ENCODE data around the gene KDM1B.
A peak's percentile ranks its signal among the peaks of the same experiment; 100 is the strongest.

The KDM1B gene

DNA sequence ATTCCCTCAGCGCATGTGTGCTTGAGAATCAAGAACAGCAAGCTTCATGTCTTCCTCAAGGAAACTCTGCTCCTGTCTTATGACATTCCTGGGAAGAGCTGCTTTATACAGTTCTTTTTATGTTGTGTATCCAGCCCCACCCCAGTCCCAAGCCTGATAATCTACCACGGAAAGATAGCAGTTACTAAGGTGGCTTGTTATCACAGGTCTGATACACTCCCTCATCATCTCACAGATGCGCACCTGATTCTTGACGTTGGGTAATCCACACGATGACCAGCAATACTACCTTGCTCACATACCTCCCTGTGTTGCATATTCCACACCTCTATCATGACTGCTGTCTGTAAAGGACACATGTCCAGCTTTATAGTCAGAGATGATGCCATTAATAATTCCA lies 36.0 kb upstream of the KDM1B start:
- H3K4me3 ChIP-seq (ENCODE audit: low read depth, low read length) = no peak overlapping the region
- TF ChIP-seq, protein P1, sequence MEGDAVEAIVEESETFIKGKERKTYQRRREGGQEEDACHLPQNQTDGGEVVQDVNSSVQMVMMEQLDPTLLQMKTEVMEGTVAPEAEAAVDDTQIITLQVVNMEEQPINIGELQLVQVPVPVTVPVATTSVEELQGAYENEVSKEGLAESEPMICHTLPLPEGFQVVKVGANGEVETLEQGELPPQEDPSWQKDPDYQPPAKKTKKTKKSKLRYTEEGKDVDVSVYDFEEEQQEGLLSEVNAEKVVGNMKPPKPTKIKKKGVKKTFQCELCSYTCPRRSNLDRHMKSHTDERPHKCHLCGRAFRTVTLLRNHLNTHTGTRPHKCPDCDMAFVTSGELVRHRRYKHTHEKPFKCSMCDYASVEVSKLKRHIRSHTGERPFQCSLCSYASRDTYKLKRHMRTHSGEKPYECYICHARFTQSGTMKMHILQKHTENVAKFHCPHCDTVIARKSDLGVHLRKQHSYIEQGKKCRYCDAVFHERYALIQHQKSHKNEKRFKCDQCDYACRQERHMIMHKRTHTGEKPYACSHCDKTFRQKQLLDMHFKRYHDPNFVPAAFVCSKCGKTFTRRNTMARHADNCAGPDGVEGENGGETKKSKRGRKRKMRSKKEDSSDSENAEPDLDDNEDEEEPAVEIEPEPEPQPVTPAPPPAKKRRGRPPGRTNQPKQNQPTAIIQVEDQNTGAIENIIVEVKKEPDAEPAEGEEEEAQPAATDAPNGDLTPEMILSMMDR (IDR thresholded peaks at IDR 0.05; ENCODE audit: control insufficient read depth, extremely low read depth, insufficient read depth) = no peak
- no peak for DNase-seq (ENCODE audit: low read depth)

DNA sequence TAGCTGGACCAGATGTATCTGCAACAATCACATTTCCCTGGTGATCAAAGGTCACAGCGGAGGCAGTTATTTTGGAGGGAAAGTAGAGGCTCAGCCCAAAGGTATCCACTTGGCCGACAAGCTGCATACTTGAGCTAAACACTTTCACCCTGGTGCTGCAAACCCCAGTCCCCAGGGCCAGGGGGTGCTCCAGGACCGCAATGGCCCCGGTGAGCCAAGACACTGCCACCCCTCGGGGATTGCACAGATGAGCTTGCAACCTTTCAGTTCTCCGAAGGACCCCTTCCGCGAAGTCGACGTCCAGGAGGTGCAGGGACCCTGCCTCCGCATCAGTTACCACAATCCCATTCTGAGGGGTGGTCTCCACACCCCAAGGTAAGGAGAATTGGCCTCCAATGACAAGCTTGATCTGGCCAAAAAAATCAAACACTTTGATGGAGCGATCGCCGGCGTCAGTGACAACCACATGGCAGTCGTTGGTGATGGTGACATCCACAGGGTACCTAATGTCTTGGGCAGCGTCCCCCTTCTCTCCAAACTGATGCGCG lies 33.6 kb upstream of the KDM1B start:
- TF ChIP-seq, protein P1 (IDR thresholded peaks at IDR 0.05; ENCODE audit: control insufficient read depth, extremely low read depth, insufficient read depth) = no peak
- no peak overlapping the region for H3K4me3 ChIP-seq (ENCODE audit: low read depth, low read length)
- no peak for DNase-seq (ENCODE audit: low read depth)

DNA sequence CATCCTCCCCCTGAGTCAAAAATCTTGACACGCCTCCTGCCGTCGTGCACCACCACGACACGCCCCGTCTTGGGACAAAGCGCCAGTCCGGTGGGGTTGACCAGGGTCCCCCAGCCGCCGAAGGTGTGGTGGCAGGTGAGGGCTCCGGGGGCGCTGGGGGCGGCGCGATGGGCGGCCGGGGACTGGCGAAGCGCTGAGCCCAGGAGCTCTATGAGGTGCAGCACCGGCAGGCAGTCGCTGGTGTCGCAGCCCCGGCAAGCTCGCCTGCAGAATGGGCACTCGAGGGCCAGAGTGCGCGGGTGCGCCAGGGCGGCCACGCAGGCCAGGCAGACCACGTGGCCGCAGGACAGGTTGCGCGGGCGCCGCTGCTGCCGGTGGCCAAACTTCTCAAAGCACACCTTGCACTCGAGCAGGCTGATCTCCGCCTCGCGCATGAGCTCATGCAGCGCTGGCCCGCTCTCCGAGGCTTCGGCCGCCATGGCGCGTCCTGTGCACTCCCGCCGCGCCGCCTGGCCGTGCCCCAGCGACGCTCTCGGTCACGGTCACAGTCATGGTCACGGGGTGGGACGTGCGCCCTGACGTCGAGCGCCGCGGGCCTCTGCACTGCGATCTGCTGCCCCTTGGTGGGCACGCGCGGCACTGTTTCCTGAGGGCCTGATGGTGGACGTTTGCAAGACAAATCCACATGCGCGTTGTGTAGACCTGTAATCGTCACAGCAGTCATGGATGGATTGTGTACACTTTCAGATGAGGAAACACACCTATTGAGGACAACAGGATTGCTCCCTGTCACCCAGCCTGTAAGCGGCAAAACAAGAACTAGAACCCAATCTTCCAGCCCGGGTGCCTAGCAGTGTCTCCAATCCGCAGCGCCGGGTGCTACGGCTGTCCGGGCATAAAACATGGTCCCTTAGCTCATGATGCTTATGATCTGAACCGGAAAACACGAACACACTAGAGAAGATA lies 32.8 kb upstream of the KDM1B start, which contains the start of gene NHLRC1:
Gene NHLRC1, minus strand, starts transcription at position 550 of the 966 bp plus-strand sequence. Its CDS starts 71 bp downstream, at position 479.
- H3K4me3 ChIP-seq (ENCODE audit: low read depth, low read length) = no peak within 1 kb of the TSS
- peak; percentile 27 for DNase-seq (ENCODE audit: low read depth)

DNA sequence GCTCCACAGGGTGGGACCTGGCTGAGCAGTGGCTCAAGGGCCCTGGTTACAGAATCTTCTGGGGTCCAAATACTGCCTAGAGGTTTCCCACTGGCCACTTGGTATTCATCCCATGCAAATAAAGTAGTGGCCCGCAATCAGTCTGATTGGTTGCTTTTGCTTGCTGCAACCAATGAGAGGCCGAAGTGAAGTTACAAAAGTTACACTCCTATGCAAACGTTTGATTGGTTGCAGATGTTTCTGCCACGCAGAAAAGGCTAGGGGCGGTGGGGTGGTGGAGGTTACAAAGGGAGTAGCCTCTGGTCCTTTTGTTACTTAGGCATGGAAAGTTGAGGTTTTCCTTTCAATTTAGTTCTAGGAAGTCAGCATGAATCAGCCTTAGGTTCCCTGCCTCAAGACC lies 29.1 kb upstream of the KDM1B start:
- TF ChIP-seq, protein P1 (IDR thresholded peaks at IDR 0.05; ENCODE audit: control insufficient read depth, extremely low read depth, insufficient read depth) = no peak
- DNase-seq (ENCODE audit: low read depth) = no peak
- no peak overlapping the region for H3K4me3 ChIP-seq (ENCODE audit: low read depth, low read length)

More for the DNA sequence above, 32.8 kb upstream of the KDM1B start, which contains the start of gene NHLRC1:
- TF ChIP-seq, protein P1 (IDR thresholded peaks at IDR 0.05; ENCODE audit: control insufficient read depth, extremely low read depth, insufficient read depth) = peak; percentile 68

DNA sequence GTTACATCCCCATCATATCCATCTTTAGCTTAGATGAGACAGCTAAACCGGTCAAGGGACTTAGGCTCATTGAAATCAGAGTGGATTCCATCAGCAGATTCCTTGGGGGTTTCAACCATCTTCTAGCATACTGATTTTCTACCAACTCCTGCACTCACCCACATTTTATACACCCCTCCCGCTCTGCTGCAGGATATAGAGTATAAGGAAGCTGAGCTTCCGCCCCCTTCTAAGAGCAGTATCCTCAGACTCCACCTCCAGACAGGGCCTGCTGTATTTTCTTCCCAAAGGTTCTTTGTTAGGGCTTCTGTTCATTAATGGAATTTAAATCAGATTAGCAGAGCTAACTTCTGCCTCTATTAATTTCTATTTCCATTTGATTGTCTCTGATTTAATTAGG lies 22.9 kb upstream of the KDM1B start:
- TF ChIP-seq, protein P1 (IDR thresholded peaks at IDR 0.05; ENCODE audit: control insufficient read depth, extremely low read depth, insufficient read depth) = no peak
- no peak overlapping the region for H3K4me3 ChIP-seq (ENCODE audit: low read depth, low read length)
- DNase-seq (ENCODE audit: low read depth) = no peak

DNA sequence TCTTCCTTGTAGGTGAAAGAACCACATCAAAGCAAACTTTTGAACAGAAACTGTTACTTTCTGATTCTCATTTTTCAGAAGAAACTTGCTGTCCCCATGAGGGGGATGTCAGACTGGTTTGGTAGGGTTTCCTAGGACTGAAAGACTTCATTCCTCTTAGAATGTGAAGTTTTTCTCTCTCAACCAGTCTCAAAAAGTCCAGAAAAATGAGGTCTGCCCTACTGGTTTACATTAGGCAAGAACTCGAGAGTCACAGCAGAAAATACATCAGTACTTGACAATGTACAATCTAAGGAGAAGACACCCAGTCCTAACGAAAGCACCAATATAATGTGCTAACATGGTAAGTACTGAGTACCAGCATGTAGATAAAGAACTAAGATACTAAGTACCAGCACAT lies 20.1 kb upstream of the KDM1B start:
- H3K4me3 ChIP-seq (ENCODE audit: low read depth, low read length) = no peak overlapping the region
- DNase-seq (ENCODE audit: low read depth) = no peak
- TF ChIP-seq, protein P1 (IDR thresholded peaks at IDR 0.05; ENCODE audit: control insufficient read depth, extremely low read depth, insufficient read depth) = no peak

All from LNCaP clone FGC (cell line).